Measurements from ENCODE around the gene DCAF10. TPM values are rescaled to one million over a fixed set of nuclear protein-coding genes. Genes with fewer than 3 reads are reported as not detected.

DCAF10 gene
- total and polyA plus RNA-seq, 2 of the 13 experiments (the other 11 are each of a cell fraction or from before 2014, with no cell fraction given), result 9.2 to 20.3 TPM

DNA sequence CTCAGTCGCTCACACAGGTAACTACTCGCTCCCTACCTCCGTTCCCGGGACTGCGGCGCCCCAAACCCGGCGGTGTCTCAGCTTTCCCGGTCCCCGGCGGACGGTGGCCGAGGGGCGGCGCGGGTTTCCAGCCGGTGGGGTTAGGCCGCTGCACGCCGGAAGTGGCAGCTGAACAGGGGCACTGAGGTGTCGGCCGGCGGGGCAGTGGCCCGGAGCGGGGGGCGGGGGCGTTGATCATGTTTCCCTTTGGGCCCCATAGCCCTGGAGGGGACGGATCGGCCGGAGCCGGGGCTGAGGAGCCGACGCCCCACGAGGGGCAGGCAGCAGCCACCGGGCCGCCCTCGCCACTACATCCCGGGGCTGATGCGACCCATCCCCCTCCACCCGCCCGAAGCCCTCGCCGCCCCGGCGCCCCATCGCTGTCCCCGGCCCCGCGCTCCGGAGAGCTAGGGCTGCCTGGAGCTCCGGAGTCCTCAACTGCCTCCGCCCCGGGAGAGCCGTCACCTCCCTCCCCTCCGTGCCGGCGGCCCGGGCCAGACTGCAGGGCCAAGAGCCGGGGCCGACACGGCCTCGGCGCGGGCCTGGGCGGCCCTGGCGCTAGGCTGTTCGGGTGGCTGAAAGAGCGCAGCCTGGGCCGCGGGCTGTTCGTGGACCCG, at the start of gene DCAF10 (continued):
- TF ChIP-seq, protein P1, sequence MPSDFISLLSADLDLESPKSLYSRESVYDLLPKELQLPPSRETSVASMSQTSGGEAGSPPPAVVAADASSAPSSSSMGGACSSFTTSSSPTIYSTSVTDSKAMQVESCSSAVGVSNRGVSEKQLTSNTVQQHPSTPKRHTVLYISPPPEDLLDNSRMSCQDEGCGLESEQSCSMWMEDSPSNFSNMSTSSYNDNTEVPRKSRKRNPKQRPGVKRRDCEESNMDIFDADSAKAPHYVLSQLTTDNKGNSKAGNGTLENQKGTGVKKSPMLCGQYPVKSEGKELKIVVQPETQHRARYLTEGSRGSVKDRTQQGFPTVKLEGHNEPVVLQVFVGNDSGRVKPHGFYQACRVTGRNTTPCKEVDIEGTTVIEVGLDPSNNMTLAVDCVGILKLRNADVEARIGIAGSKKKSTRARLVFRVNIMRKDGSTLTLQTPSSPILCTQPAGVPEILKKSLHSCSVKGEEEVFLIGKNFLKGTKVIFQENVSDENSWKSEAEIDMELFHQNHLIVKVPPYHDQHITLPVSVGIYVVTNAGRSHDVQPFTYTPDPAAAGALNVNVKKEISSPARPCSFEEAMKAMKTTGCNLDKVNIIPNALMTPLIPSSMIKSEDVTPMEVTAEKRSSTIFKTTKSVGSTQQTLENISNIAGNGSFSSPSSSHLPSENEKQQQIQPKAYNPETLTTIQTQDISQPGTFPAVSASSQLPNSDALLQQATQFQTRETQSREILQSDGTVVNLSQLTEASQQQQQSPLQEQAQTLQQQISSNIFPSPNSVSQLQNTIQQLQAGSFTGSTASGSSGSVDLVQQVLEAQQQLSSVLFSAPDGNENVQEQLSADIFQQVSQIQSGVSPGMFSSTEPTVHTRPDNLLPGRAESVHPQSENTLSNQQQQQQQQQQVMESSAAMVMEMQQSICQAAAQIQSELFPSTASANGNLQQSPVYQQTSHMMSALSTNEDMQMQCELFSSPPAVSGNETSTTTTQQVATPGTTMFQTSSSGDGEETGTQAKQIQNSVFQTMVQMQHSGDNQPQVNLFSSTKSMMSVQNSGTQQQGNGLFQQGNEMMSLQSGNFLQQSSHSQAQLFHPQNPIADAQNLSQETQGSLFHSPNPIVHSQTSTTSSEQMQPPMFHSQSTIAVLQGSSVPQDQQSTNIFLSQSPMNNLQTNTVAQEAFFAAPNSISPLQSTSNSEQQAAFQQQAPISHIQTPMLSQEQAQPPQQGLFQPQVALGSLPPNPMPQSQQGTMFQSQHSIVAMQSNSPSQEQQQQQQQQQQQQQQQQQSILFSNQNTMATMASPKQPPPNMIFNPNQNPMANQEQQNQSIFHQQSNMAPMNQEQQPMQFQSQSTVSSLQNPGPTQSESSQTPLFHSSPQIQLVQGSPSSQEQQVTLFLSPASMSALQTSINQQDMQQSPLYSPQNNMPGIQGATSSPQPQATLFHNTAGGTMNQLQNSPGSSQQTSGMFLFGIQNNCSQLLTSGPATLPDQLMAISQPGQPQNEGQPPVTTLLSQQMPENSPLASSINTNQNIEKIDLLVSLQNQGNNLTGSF (CRISPR knock-in tag; IDR thresholded peaks at IDR 0.05), result peak; percentile 22; the same call in 1 of the 2 replicates
- TF ChIP-seq TCF7 (IDR thresholded peaks at IDR 0.05; ENCODE audit: low read depth) (0 out of 2 replicates have a peak, but pooled peaks have one; percentile 5), TCF12 (IDR thresholded peaks at IDR 0.05) (no peak), TCF12 (CRISPR knock-in tag; IDR thresholded peaks at IDR 0.05) (peak; percentile 91; the same call in 1 of the 2 replicates), ZNF569 (CRISPR knock-in tag; IDR thresholded peaks at IDR 0.05; ENCODE audit: borderline replicate concordance) (0 out of 2 replicates have a peak, but pooled peaks have one; percentile 40), ZNF570 (CRISPR knock-in tag; IDR thresholded peaks at IDR 0.05; ENCODE audit: borderline replicate concordance) (no peak), ZNF510 (CRISPR knock-in tag; IDR thresholded peaks at IDR 0.05; ENCODE audit: low read depth) (peak; percentile 18; the same call in 1 of the 2 replicates), MEIS2 (CRISPR knock-in tag; IDR thresholded peaks at IDR 0.05) (peak; percentile 83; the same call in 1 of the 2 replicates), YEATS2 (CRISPR knock-in tag; IDR thresholded peaks at IDR 0.05; ENCODE audit: borderline replicate concordance) (peak; percentile 95), ZBTB20 (CRISPR knock-in tag; IDR thresholded peaks at IDR 0.05; ENCODE audit: borderline replicate concordance, low read depth) (peak; percentile 88), ZNF709 (CRISPR knock-in tag; IDR thresholded peaks at IDR 0.05) (peak; percentile 89; the same call in 1 of the 2 replicates), GTF3A (CRISPR knock-in tag; conservative IDR thresholded peaks at IDR 0.05) (no peak), DRAP1 (CRISPR knock-in tag; IDR thresholded peaks at IDR 0.05) (peak; percentile 81), JUND (CRISPR knock-in tag; IDR thresholded peaks at IDR 0.05) (peak; percentile 84), MAX (IDR thresholded peaks at IDR 0.05) (peak; percentile 89)
- TF ChIP-seq, protein P2, sequence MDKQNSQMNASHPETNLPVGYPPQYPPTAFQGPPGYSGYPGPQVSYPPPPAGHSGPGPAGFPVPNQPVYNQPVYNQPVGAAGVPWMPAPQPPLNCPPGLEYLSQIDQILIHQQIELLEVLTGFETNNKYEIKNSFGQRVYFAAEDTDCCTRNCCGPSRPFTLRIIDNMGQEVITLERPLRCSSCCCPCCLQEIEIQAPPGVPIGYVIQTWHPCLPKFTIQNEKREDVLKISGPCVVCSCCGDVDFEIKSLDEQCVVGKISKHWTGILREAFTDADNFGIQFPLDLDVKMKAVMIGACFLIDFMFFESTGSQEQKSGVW (CRISPR knock-in tag; IDR thresholded peaks at IDR 0.05; ENCODE audit: borderline replicate concordance), result no peak
- TF ChIP-seq, protein P3, sequence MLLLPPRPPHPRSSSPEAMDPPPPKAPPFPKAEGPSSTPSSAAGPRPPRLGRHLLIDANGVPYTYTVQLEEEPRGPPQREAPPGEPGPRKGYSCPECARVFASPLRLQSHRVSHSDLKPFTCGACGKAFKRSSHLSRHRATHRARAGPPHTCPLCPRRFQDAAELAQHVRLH (CRISPR knock-in tag; IDR thresholded peaks at IDR 0.05; ENCODE audit: borderline replicate concordance, low read depth), result peak; percentile 94; the same call in 1 of the 2 replicates
- TF ChIP-seq, protein P4, sequence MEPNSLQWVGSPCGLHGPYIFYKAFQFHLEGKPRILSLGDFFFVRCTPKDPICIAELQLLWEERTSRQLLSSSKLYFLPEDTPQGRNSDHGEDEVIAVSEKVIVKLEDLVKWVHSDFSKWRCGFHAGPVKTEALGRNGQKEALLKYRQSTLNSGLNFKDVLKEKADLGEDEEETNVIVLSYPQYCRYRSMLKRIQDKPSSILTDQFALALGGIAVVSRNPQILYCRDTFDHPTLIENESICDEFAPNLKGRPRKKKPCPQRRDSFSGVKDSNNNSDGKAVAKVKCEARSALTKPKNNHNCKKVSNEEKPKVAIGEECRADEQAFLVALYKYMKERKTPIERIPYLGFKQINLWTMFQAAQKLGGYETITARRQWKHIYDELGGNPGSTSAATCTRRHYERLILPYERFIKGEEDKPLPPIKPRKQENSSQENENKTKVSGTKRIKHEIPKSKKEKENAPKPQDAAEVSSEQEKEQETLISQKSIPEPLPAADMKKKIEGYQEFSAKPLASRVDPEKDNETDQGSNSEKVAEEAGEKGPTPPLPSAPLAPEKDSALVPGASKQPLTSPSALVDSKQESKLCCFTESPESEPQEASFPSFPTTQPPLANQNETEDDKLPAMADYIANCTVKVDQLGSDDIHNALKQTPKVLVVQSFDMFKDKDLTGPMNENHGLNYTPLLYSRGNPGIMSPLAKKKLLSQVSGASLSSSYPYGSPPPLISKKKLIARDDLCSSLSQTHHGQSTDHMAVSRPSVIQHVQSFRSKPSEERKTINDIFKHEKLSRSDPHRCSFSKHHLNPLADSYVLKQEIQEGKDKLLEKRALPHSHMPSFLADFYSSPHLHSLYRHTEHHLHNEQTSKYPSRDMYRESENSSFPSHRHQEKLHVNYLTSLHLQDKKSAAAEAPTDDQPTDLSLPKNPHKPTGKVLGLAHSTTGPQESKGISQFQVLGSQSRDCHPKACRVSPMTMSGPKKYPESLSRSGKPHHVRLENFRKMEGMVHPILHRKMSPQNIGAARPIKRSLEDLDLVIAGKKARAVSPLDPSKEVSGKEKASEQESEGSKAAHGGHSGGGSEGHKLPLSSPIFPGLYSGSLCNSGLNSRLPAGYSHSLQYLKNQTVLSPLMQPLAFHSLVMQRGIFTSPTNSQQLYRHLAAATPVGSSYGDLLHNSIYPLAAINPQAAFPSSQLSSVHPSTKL (CRISPR knock-in tag; IDR thresholded peaks at IDR 0.05), result peak; percentile 85

Data from HepG2 (cell line).